ENCODE data around the gene COX7A1.

The COX7A1 gene

GRCh38 chr19:36112678-36113077 is 39.6 kb downstream of the COX7A1 start:
- DNase-seq (ENCODE audit: low read depth, low spot score): no peak

DNA sequence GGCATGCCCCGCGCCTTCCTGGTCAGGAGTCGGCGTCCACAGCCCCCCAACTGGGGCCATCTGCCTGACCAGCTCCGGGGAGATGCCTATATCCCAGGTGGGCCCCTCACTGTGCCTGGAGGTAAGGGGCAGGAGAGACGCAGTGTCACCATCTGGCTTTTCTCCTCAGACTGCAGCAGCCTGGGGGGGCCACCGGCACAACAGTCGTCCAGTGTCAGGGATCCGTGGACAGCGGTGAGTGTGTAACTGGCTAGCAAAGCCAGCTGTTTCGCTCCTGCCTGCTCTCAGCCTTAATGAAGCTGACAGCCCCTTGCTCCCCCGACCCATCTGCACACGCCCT is 41.1 kb downstream of the COX7A1 start:
- DNase-seq (ENCODE audit: low read depth, low spot score): no peak

DNA sequence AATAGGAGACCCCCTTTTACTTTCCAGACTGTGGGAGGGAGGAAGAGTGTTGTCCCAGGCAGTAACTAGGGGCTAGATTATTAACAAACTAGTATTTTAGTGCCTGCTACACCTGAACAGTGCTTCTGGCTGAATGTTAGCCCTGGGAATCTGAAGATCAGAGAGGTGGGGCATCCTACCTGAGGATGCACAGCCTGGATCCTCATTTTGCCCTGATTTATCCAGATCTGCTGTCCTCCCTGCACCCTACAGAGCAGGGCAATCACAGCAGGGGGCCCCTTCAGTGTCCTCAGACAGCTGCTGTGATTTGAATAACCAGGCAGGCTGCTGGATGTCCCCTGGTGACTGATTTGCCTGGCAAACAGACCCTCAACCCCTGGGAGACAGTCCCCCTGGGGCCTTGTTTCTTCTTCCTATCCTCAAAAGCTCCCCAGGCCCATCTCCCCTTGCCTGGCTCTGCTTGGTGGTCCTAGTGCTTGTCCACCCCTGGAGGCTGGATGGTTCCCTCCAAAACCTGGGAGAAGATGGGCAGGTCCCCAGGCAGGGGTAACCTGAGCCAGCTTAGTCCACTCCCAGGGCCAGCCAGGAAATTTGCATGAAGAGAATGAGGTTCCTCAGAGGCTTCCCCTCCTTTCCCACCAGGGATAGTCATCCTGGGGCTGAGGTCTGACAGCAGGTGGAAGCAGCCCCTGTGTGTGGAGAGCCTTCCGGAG is 41.6 kb downstream of the COX7A1 start, which contains the start of gene OVOL3:
Gene OVOL3, plus strand, starts transcription at position 657 of the 713 bp plus-strand sequence. CDS start 60 bp downstream, outside the sequence.
- DNase-seq (ENCODE audit: low read depth, low spot score): no peak

GRCh38 chr19:36108684-36109083 is 43.6 kb downstream of the COX7A1 start:
- DNase-seq (ENCODE audit: low read depth, low spot score): no peak

DNA sequence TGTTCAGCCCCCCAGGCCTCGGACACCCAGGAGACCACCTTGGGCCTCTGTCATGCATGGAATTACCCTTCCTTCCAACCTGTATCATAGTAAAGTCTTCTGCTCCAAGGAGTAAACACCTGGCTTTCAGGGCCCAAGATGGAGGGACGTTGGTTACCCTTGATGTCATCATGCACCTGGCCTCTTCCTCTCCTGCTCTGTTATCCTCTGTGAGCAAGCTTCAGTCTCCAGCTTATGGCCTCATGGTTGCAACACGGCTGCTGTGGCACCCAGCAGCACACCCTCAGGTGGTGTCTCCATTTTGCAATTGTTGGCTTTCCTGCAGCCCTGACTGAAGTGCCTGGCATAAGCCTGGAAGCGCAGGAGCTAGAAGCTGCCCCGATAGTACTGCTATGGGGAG is 45.3 kb downstream of the COX7A1 start:
- DNase-seq (ENCODE audit: low read depth, low spot score): no peak

- DNase-seq (ENCODE audit: low read depth, low spot score): no peak
Observed at GRCh38 chr19:36106441-36106840, 45.8 kb downstream of the COX7A1 start.

DNA sequence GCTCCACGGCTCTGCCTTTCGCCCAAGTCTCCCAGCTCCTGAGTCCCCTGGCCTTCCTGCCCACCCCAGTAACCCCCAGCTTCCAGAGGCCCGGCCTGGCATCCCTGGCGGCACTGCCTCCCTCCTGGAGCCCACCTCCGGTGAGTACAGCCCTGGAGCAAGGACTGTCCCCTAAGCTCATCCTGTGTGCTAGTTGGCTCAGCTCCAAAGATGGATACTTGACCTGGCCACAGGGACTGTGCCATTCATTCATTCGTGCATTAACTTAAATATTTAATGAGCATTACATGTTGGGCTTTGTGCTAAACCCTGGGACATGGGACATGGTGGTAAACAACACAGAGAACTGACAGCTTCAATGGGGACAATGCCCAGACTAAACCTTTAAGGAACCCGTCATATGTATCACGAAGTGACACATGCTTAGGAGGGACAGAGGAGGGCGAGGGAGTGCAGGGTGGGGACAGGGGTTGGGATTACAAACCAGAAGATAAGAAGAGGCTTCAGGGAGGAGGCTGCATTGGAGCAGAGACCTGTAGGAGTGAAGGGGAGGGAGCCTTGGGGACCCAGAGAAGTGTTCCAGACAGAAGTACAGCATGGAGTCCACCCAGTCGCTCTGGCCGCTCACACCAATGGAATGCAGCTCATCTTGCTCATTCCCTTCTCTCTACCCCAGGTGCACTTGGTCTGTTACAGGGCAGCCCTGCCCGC is 48.2 kb downstream of the COX7A1 start:
- no peak for DNase-seq (ENCODE audit: low read depth, low spot score)

DNA sequence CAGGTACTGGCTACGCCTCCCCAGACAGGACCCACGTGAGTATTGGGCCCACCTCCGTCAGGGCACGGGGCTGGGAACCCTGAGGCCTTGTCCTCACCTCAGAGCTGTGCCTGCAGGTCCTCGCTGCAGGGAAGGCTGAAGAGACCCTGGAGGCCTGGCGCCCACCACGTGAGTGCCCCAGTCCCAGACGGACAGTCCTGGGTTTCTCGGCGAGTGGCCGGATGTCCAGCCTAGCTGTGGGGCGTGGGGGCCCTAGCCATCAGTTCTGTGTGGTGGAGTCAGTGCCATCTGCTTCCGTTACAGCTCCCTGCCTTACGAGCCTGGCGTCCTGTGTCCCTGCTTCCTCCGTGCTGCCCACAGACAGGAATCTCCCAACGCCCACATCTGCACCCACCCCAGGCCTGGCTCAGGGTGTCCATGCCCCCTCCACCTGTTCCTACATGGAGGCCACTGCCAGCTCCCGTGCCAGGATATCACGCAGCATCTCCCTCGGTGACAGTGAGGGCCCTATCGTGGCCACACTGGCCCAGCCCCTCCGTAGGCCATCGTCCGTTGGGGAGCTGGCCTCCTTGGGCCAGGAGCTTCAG is 49.1 kb downstream of the COX7A1 start:
- no peak for DNase-seq (ENCODE audit: low read depth, low spot score)

GRCh38 chr19:36101550-36102327 is 50.5 kb downstream of the COX7A1 start:
- DNase-seq (ENCODE audit: low read depth, low spot score): no peak

Data from iPS DF 19.7 (cell line).